ENCODE results near the gene GHDC.

GHDC gene

GRCh38 chr17:42169351-42169750 lies 24.9 kb downstream of the GHDC start:
- peaks cover 14% of the 10 kb centered on the region for H3K4me1 ChIP-seq (ENCODE audit: low read length)
- no peak overlapping the region for H3K4me3 ChIP-seq (ENCODE audit: low read length)
- no peak overlapping the region for H3K27ac ChIP-seq (ENCODE audit: low read length)
- H3K9me3 ChIP-seq (ENCODE audit: insufficient read depth, low read length): no peaks in the 10 kb centered on the region
- no peaks in the 10 kb centered on the region for H3K36me3 ChIP-seq (replicated peaks; ENCODE audit: low read depth, low read length)
- no peaks in the 10 kb centered on the region; the same call in 1 of the 2 replicates for H3K27me3 ChIP-seq (ENCODE audit: low read depth, low read length)
- no peaks in the 10 kb centered on the region for H3K79me2 ChIP-seq (ENCODE audit: low read length)
- H3K4me2 ChIP-seq (ENCODE audit: low read length): no peak overlapping the region
- H4K20me1 ChIP-seq (ENCODE audit: insufficient read depth, low read length): no peaks in the 10 kb centered on the region
- TF ChIP-seq EZH2phosphoT487 (IDR thresholded peaks at IDR 0.05; ENCODE audit: low read depth) (no peak), CTCF (IDR thresholded peaks at IDR 0.05; ENCODE audit: low read depth, low read length) (no peak)
- no peak overlapping the region for H2AFZ ChIP-seq (ENCODE audit: low read depth, low read length)
- H3K9ac ChIP-seq (ENCODE audit: low read length): no peak overlapping the region

DNA sequence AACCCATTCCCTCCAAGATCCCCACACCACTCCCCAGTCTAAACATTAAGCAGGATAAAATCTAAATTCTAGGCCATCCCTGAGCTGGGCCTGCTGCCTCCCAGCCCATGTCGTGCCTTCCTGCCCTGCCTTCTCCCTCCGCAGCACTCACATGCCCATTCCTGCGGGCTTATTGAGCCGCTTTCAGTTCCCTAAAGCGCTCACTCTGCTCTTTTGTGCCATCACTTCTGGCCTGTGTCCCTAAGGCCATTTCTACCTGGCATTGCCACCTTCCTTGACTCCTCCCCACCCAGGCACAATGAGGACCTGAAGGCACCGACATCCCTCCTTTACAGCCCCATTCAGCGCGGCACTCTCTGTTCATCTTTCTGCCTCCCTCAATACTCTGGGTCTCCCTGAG lies 26.5 kb downstream of the GHDC start:
- Histone ChIP-seq H4K20me1 (ENCODE audit: insufficient read depth, low read length) (no peaks in the 10 kb centered on the region), H3K79me2 (ENCODE audit: low read length) (no peaks in the 10 kb centered on the region), H3K4me2 (ENCODE audit: low read length) (peak overlapping the region; percentile 32), H3K4me3 (ENCODE audit: low read length) (no peak overlapping the region), H3K4me1 (ENCODE audit: low read length) (peaks cover 19% of the 10 kb centered on the region), H3K27me3 (ENCODE audit: low read depth, low read length) (no peaks in the 10 kb centered on the region), H3K9me3 (ENCODE audit: insufficient read depth, low read length) (no peaks in the 10 kb centered on the region), H2AFZ (ENCODE audit: low read depth, low read length) (no peak overlapping the region), H3K9ac (ENCODE audit: low read length) (no peak overlapping the region), H3K27ac (ENCODE audit: low read length) (no peak overlapping the region), H3K36me3 (replicated peaks; ENCODE audit: low read depth, low read length) (no peaks in the 10 kb centered on the region)
- TF ChIP-seq CTCF (IDR thresholded peaks at IDR 0.05; ENCODE audit: low read depth, low read length): no peak
- no peak for TF ChIP-seq EZH2phosphoT487 (IDR thresholded peaks at IDR 0.05; ENCODE audit: low read depth)

DNA sequence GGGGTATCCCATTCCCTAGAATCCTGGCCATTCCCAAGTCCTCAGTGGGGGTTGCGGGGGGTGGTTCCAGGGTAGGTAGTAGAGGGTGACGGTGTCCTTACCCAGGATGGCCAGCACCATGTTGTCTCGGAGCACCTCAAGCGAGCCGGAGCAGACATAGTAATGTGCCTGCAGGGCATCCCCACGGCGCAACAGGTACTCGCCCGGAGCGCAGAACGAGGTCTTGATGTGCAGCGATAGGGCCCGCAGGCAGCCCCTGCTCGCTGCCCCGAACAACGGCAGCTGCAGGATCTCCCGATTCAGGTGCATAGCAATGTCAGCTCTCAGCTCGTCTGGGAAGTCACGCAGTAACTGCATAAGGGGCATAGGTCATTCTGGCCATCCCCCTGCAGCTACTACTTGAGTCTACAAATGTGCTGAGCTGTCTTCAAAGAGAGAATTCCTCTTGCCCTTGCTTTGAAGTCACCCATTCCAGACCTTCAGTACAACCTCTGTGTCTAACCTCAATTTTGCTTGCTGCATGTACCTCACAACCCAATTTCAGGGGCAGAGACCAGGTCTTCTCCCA lies 28.0 kb downstream of the GHDC start:
- H3K9ac ChIP-seq (ENCODE audit: low read length): no peak overlapping the region
- H3K4me3 ChIP-seq (ENCODE audit: low read length): no peak overlapping the region
- no peaks in the 10 kb centered on the region for H3K36me3 ChIP-seq (replicated peaks; ENCODE audit: low read depth, low read length)
- TF ChIP-seq EZH2phosphoT487 (IDR thresholded peaks at IDR 0.05; ENCODE audit: low read depth) (no peak), CTCF (IDR thresholded peaks at IDR 0.05; ENCODE audit: low read depth, low read length) (no peak)
- H3K4me2 ChIP-seq (ENCODE audit: low read length): no peak overlapping the region
- H3K79me2 ChIP-seq (ENCODE audit: low read length): no peaks in the 10 kb centered on the region
- H3K9me3 ChIP-seq (ENCODE audit: insufficient read depth, low read length): no peaks in the 10 kb centered on the region
- H3K27me3 ChIP-seq (ENCODE audit: low read depth, low read length): no peaks in the 10 kb centered on the region
- H3K27ac ChIP-seq (ENCODE audit: low read length): no peak overlapping the region
- no peak overlapping the region for H2AFZ ChIP-seq (ENCODE audit: low read depth, low read length)
- H3K4me1 ChIP-seq (ENCODE audit: low read length): peaks cover 34% of the 10 kb centered on the region
- H4K20me1 ChIP-seq (ENCODE audit: insufficient read depth, low read length): no peaks in the 10 kb centered on the region

DNA sequence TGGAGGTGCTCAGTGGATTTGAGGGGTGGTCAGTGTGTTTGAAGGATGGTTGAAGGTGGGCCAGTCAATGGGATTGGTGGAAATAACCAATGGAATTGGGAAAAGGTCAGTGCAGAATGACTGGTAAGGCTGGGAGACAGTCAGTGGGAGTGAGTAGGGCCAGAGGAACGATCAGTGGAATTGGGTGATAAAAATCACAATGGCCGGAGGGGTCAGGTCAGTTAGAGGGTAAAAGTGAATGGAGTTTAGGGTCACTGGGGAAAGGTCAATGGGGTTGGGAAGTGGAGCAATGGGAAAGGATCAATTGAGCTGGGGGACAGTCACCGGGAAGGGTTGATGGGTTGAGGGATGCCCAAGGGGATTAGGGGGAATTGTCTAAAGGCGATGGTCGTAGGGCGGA lies 28.5 kb downstream of the GHDC start:
- H3K9me3 ChIP-seq (ENCODE audit: insufficient read depth, low read length): no peaks in the 10 kb centered on the region
- TF ChIP-seq EZH2phosphoT487 (IDR thresholded peaks at IDR 0.05; ENCODE audit: low read depth) (no peak), CTCF (IDR thresholded peaks at IDR 0.05; ENCODE audit: low read depth, low read length) (no peak)
- H3K9ac ChIP-seq (ENCODE audit: low read length): no peak overlapping the region
- no peak overlapping the region for H3K27ac ChIP-seq (ENCODE audit: low read length)
- H2AFZ ChIP-seq (ENCODE audit: low read depth, low read length): no peak overlapping the region
- H3K4me2 ChIP-seq (ENCODE audit: low read length): no peak overlapping the region
- H3K36me3 ChIP-seq (replicated peaks; ENCODE audit: low read depth, low read length): no peaks in the 10 kb centered on the region
- H3K79me2 ChIP-seq (ENCODE audit: low read length): no peaks in the 10 kb centered on the region
- no peak overlapping the region for H3K4me3 ChIP-seq (ENCODE audit: low read length)
- no peaks in the 10 kb centered on the region for H4K20me1 ChIP-seq (ENCODE audit: insufficient read depth, low read length)
- H3K27me3 ChIP-seq (ENCODE audit: low read depth, low read length): no peaks in the 10 kb centered on the region
- peaks cover 38% of the 10 kb centered on the region for H3K4me1 ChIP-seq (ENCODE audit: low read length)
